HG03159 (cell line): ENCODE measurements around the gene DLGAP4.

Source experiments
- ATAC-seq: cut with Tn5 transposase; IDR thresholded peaks from one replicate; pipeline ENCODE4 v1.9.1; 2021; ENCODE audit warnings: mild to moderate bottlenecking, moderate library complexity; ENCODE audit not compliant: unreplicated experiment

The DLGAP4 gene

GRCh38 chr20:36349384-36350170, 43.4 kb downstream of the DLGAP4 start:
- no peak for ATAC-seq

GRCh38 chr20:36350439-36350838, 44.3 kb downstream of the DLGAP4 start:
- ATAC-seq: no peak

- ATAC-seq: no peak
These were observed 45.8 kb downstream of the DLGAP4 start for GRCh38 chr20:36351937-36352336.

- no peak for ATAC-seq
These were observed 46.9 kb downstream of the DLGAP4 start for GRCh38 chr20:36352843-36353553.

GRCh38 chr20:36353740-36354139, 47.6 kb downstream of the DLGAP4 start:
- ATAC-seq: no peak

- ATAC-seq: no peak
These were observed 49.5 kb downstream of the DLGAP4 start for GRCh38 chr20:36355469-36356171.

GRCh38 chr20:36359668-36360406, 53.7 kb downstream of the DLGAP4 start:
- ATAC-seq: no peak

GRCh38 chr20:36360429-36360828, 54.3 kb downstream of the DLGAP4 start:
- ATAC-seq: no peak

GRCh38 chr20:36361406-36361805, 55.3 kb downstream of the DLGAP4 start:
- no peak for ATAC-seq

GRCh38 chr20:36362261-36362660, 56.1 kb downstream of the DLGAP4 start:
- ATAC-seq: no peak

GRCh38 chr20:36362978-36363713, 57.0 kb downstream of the DLGAP4 start:
- ATAC-seq: no peak

- ATAC-seq: no peak
These were observed 58.4 kb downstream of the DLGAP4 start for GRCh38 chr20:36364506-36364905.

GRCh38 chr20:36366623-36367369, 60.7 kb downstream of the DLGAP4 start:
- ATAC-seq: no peak

GRCh38 chr20:36367370-36367745, 61.2 kb downstream of the DLGAP4 start:
- no peak for ATAC-seq

- ATAC-seq: no peak
These were observed 62.0 kb downstream of the DLGAP4 start for GRCh38 chr20:36367907-36368799.

GRCh38 chr20:36368869-36369268, 62.7 kb downstream of the DLGAP4 start:
- ATAC-seq: no peak

- ATAC-seq: no peak
These were observed 63.6 kb downstream of the DLGAP4 start for GRCh38 chr20:36369739-36370138.

GRCh38 chr20:36370991-36371790, 65.1 kb downstream of the DLGAP4 start:
- no peak for ATAC-seq
